MCF 10A (cell line): ENCODE measurements around the gene JSRP1. TPM values are rescaled to one million over a fixed set of nuclear protein-coding genes. Genes with fewer than 3 reads are reported as not detected.
A peak's percentile ranks its signal among the peaks of the same experiment; 100 is the strongest.

ENCODE experiments used
- BruUV-seq: library from RNA; stranded (reverse); fragments of 400-500 nt; replicated peaks from 2 replicates; lab custom pipeline; 2021; lab: Mats Ljungman, UMichigan
- CTCF ChIA-PET: fragments of 300-600 bp; sonication (Branson Sonifier 250); formaldehyde crosslinking; extraction: SDS; loops from one replicate; lab custom pipeline; 2021; ENCODE audit warnings: antibody characterized with exemption, inconsistent platforms; lab: Yijun Ruan, JAX
- POLR2A ChIA-PET: fragments of 300-600, 350-650 bp; sonication (Branson Sonifier 250); formaldehyde crosslinking; extraction: SDS; loops from one replicate; lab custom pipeline; 2020; ENCODE audit warnings: antibody characterized with exemption, inconsistent platforms; lab: Yijun Ruan, JAX
- DNase-seq: peaks from one replicate; pipeline ENCODE4 v3.0.0-alpha.2; 2018; ENCODE audit not compliant: unreplicated experiment
- H3K27ac Mint-ChIP-seq: one replicate; pipeline ENCODE4 v1.8.0; 2022; ENCODE audit warnings: mild to moderate bottlenecking, low read depth, mixed read lengths; ENCODE audit not compliant: unreplicated experiment
- H3K27me3 Mint-ChIP-seq: one replicate; pipeline ENCODE4 v1.8.0; 2022; ENCODE audit warnings: mixed read lengths; ENCODE audit not compliant: insufficient read depth, unreplicated experiment
- H3K36me3 Mint-ChIP-seq: one replicate; pipeline ENCODE4 v1.8.0; 2022; ENCODE audit warnings: mild to moderate bottlenecking, moderate library complexity, mixed read lengths; ENCODE audit not compliant: insufficient read depth, unreplicated experiment
- H3K4me1 Mint-ChIP-seq: one replicate; pipeline ENCODE4 v1.8.0; 2022; ENCODE audit warnings: mixed read lengths; ENCODE audit not compliant: insufficient read depth, unreplicated experiment
- H3K4me3 Mint-ChIP-seq: one replicate; pipeline ENCODE4 v1.8.0; 2022; ENCODE audit warnings: mild to moderate bottlenecking, moderate library complexity, mixed read lengths; ENCODE audit not compliant: unreplicated experiment
- H3K9me3 Mint-ChIP-seq: one replicate; pipeline ENCODE4 v1.8.0; 2022; ENCODE audit warnings: mixed read lengths; ENCODE audit not compliant: unreplicated experiment
- CTCF ChIP-seq: fragments of 200-600 bp; IDR thresholded peaks from one replicate; pipeline ENCODE4 v1.8.0; 2022; ENCODE audit warnings: antibody characterized with exemption, mild to moderate bottlenecking; ENCODE audit not compliant: unreplicated experiment
- intact Hi-C: fragments of 100-400 bp; cut with micrococcal nuclease; formaldehyde crosslinking; loops from 2 replicates; pipeline ENCODE4 v1.14.1; 2022
- total RNA-seq: library from RNA; stranded (reverse); gene quantifications from 2 replicates; pipeline ENCODE4 v1.2.3, GENCODE V29; 2022

The JSRP1 gene
- total RNA-seq, 1 experiment from 2014 or later: 0.37 TPM

GRCh38 chr19:2244125-2244411 lies 12.1 kb downstream of the JSRP1 start:
- no peak for TF ChIP-seq CTCF
- ChIA-PET POLR2A (no interaction called here), CTCF (interaction anchor here (0.9 kb wide), 1 partner anchor 148 kb away, joined by 3 read pairs; no protein-coding TSS in a partner anchor)
- Mint-ChIP-seq H3K4me3 (no peak overlapping the region), H3K27me3 (no peaks in the 10 kb centered on the region), H3K9me3 (no peaks in the 10 kb centered on the region), H3K4me1 (peaks cover 28% of the 10 kb centered on the region), H3K27ac (no peak overlapping the region), H3K36me3 (peaks cover 63% of the 10 kb centered on the region)
- intact Hi-C loops: no loop called here
- no TSS peak for BruUV-seq
- no peak for DNase-seq

GRCh38 chr19:2243274-2244124 lies 12.7 kb downstream of the JSRP1 start:
- Mint-ChIP-seq H3K27ac (no peak overlapping the region), H3K9me3 (no peaks in the 10 kb centered on the region), H3K27me3 (no peaks in the 10 kb centered on the region), H3K4me3 (no peak overlapping the region), H3K4me1 (peaks cover 28% of the 10 kb centered on the region), H3K36me3 (peaks cover 58% of the 10 kb centered on the region)
- DNase-seq: no peak
- POLR2A ChIA-PET: no interaction called here
- intact Hi-C loops: no loop called here
- no TSS peak for BruUV-seq
- TF ChIP-seq CTCF: no peak
- CTCF ChIA-PET: interaction anchor here (0.7 kb wide), 1 partner anchor 147 kb away, joined by 3 read pairs; no protein-coding TSS in a partner anchor

- no peaks in the 10 kb centered on the region for H3K9me3 Mint-ChIP-seq
- no TSS peak for BruUV-seq
- POLR2A ChIA-PET: no interaction called here
- DNase-seq: no peak
- H3K4me3 Mint-ChIP-seq: no peak overlapping the region
- peak overlapping the region; percentile 16 for H3K27ac Mint-ChIP-seq
- TF ChIP-seq CTCF: no peak
- intact Hi-C loops: no loop called here
- peaks cover 56% of the 10 kb centered on the region for H3K36me3 Mint-ChIP-seq
- H3K4me1 Mint-ChIP-seq: peaks cover 28% of the 10 kb centered on the region
- no peaks in the 10 kb centered on the region for H3K27me3 Mint-ChIP-seq
- CTCF ChIA-PET: no interaction called here
Observed at GRCh38 chr19:2242816-2243215, 13.4 kb downstream of the JSRP1 start.

- POLR2A ChIA-PET: no interaction called here
Observed at GRCh38 chr19:2242092-2242537, 14.1 kb downstream of the JSRP1 start.

More at GRCh38 chr19:2242092-2242537, 14.1 kb downstream of the JSRP1 start:
- H3K9me3 Mint-ChIP-seq: no peaks in the 10 kb centered on the region
- no peak for DNase-seq
- BruUV-seq: no TSS peak
- H3K27me3 Mint-ChIP-seq: no peaks in the 10 kb centered on the region
- peak overlapping the region; percentile 16 for H3K27ac Mint-ChIP-seq
- TF ChIP-seq CTCF: no peak
- H3K4me1 Mint-ChIP-seq: peaks cover 28% of the 10 kb centered on the region
- intact Hi-C loops: no loop called here
- no peak overlapping the region for H3K4me3 Mint-ChIP-seq
- peaks cover 59% of the 10 kb centered on the region for H3K36me3 Mint-ChIP-seq
- CTCF ChIA-PET: no interaction called here
